ENCODE results near the gene KDM8.

KDM8 gene

DNA sequence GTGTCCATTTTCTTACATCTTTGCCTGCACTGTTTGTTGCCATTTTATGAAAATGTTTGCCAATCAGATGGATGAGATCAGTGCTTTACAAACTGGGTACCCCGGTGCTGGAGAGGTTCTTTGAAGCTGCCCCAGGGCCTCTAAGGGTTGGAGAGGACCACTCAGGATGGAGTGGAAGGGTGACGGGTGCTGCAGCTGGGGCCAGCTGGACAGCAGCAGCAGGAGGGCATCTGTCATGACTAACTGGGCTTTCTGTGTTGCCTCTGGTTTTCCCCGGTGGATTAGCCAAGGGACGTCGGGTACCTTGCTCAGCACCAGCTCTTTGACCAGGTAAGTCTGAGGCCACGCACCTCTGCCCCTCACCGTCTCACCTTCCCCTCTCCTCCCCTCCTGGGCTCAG, 12.3 kb downstream of the KDM8 start:
- no peak for DNase-seq (ENCODE audit: low read depth)

DNA sequence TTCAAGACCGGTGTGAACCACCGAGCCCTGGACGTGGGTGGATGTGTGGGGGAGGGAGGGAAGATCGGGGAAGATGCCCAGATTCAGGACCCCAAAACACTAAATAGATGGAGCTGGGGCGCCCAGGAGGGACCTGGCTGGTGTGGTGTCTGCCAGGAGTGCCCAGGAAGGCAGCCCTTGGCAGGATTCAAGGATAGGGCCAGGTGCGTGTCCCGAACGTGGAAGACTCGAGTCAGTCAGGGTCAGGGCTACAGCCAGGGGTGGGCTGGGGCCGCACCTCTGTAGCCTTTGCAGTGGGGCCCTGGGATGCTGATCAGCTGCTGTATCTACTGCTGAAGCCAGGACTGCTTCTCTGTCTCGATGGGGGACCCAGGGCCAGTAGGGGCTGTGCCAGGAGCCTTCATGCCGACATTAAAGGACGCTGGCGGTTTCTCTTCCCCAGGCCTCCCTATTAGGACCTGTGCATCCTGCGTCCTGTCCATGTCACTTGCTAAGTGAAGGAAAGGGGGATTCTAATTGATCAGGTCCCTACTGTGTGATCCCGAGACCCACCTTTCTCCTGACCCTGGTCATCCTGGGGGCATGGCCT, 13.1 kb downstream of the KDM8 start:
- no peak for DNase-seq (ENCODE audit: low read depth)

DNA sequence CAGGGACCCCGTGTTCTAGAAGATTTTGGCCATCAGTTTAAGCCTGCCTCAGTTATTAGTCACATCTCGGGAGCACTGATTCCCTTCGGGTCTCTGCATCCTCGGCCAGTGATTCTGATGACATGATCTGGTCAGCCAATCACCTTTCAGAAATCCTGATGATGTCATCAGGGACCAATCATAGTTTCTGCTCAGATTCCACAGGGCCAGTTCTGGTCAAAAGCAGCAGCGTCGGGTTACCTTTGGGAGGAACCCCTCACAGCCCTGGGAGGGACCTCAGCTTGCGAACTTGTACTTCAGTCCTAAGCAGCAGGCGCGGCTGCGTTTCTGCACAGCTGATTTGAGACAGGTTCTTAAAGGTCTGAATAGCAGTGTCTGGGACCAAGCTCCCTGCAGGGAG, 13.9 kb downstream of the KDM8 start:
- DNase-seq (ENCODE audit: low read depth) = no peak

DNA sequence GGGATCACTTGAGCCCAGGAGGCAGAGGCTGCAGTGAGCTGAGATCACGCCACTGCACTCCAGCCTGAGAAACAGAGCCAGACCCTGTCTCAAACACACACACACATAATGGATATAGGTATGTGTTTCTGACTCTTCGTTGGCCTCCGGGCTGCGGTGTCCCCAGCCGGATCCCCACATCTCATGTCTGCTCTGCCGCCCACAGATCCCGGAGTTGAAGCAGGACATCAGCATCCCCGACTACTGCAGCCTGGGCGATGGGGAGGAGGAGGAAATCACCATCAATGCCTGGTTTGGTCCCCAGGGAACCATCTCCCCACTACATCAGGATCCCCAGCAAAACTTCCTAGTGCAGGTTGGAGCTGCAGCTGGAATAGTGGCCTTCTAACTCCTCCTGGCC, 15.4 kb downstream of the KDM8 start:
- no peak for DNase-seq (ENCODE audit: low read depth)

DNA sequence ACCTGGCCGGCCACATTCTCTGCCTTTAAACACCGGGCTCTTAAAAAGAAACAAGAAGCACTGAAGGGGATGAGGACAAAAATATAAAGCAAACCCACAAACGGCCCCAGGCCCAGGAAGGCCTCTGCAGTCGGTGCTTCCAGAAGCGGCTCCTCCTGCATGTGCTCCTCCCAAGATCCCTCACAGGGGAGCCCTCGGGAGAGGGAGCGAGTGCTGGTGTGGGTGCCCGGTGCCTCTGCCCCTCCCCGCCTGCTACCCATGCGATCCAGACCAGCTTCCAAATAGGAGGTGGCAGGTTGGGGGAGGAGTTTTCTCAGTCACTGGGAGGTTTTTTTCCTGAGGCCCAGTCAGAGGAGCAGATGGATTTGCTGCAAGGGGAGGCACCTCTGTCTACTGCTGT, 15.8 kb downstream of the KDM8 start:
- no peak for DNase-seq (ENCODE audit: low read depth)

DNA sequence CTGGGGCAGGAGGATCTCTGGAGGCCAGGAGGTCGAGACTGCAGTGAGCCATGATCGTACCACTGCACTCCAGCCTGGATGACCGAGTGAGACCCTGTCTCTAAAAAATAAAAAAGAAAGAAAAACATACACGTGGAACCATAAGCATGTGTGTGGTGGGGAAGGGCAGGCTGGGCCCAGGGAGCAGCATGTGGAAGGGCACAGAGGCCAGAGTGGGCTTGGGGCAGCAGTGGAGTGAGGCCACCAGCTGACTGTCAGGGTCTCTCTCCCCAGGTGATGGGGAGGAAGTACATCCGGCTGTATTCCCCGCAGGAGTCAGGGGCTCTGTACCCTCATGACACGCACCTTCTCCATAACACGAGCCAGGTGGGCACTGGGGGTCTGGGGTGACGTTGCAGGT, 16.8 kb downstream of the KDM8 start:
- no peak for DNase-seq (ENCODE audit: low read depth)

DNA sequence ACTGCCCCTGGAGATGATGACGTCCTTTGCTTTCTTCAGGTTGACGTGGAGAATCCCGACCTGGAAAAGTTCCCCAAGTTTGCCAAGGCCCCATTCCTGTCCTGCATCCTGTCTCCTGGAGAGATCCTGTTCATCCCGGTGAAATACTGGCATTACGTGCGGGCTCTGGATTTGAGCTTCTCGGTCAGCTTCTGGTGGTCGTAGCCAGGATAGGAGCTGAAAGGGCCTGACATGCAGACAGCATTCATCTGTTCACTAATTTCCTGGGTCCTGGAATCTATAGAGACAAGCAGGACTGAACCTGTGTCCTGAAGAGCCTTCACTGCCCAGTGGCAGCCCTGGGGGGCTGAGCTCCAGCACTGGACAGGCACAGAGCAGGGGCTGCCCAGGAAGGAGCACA, 17.2 kb downstream of the KDM8 start:
- no peak for DNase-seq (ENCODE audit: low read depth)

DNA sequence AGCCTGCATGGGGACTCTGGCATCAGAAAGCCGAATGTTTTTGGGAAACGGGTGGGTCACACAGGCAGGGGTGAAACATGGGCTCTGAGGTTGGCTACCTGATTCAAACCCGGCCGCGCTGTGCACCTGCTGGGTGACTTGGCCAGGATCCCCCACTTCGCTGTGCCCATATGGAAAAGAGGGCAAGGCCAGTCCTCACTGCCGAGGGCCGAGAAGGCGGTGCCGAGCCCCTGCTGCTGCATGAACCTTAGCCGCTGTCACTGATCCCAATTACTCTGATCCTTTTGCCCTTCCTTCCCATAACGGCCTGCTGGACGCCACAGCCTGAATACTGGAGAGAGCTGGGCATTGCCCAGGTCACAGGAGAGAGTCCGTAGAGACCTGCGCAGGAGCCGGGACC, 17.7 kb downstream of the KDM8 start:
- no peak for DNase-seq (ENCODE audit: low read depth)

DNA sequence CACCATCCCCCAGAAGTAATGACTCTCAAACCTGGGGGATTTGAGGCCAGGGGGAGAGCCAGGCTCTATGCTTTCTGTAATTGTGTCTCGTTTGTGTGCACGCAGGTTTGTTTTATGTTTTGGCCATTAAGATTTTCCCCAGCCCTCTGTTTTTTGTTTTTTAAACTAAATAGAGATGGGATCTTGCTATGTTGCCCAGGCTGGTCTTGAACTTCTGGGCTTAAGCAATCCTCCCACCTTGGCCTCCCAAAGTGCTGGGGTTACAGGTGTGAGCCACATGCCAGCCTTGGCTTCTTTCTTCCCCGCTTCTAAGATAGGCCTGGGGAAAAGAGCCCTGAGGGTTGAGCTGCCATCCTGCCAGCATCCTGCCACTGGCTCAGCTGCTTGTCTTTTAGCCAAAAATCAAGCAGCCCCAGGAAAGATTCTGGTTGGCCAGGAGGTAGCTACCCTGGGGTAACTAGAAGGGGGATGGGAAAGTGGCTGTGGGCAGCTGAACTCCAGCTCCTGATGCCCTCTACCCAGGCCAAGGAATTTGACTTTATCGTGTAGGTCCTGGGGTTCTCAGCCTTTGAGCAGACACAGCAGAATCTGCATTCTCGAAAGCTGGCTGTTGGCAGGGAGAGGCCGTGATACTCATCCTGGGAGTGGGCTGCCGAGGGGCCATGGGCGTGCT, 18.4 kb downstream of the KDM8 start:
- DNase-seq (ENCODE audit: low read depth) = no peak

DNA sequence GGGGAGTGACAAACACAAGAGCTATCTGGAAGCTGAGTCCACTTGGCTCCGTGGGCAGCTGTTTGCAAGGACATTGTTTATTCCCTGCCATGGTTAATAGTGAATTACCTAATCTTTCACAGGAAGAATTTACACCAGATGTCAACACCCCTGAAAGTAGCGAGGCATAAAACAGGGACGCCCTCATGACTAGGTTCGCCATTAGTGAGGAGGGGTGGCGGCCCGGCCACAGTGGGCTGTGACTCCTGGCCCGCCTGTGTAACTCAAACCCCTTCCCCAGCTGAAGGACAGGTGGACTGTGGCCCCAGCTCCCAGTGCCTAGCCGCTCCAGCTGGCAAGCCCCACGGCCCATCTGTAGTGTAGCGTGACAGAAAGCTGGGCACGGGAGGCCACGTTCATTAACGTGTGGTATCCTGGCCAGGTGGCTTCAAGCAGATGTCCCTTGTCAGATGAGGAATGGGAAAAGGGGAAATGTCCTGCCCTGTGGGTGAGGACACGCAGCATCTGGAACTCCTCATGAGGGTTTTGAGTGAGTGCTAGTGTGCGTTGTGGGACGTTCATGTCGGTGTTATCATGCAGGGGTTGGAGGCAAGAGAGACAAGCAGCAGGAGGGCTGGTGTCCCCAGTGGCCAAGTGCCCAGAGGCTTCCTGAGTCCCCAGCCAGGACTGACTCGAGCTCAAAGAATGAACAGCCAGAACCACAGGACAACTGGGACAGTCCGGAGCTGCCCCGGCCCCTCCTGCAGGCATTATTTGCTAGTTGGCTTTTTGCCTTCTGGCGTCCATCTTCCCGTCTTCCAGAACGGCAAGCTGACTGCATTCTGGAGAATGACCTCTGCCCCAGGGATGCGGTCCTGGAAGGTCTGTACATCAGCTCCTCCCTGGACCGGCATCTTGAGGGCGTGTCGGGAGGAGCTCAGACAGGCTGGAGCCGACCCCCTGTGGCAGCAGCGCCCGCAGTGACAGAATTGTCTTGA, 19.2 kb downstream of the KDM8 start:
- no peak for DNase-seq (ENCODE audit: low read depth)

DNA sequence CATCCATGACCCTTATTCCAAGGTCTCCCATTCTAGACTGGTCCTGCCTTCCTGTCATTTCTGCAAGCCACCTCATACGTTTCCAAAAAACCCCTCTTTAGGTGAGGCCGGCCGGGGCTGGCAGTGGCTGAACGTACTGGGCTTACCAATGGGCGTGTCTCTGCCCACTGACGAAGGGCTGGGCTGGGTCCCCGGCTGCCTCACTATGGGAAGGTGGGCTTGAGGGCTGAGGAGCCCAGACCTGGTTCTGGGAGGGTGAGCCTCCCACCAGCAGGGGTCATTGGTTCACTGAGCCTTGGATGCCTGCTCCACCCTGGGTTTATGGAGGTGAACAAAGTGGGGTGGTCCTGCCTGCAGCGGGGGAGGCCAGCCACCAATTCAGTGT, 19.9 kb downstream of the KDM8 start:
- DNase-seq (ENCODE audit: low read depth) = no peak

DNA sequence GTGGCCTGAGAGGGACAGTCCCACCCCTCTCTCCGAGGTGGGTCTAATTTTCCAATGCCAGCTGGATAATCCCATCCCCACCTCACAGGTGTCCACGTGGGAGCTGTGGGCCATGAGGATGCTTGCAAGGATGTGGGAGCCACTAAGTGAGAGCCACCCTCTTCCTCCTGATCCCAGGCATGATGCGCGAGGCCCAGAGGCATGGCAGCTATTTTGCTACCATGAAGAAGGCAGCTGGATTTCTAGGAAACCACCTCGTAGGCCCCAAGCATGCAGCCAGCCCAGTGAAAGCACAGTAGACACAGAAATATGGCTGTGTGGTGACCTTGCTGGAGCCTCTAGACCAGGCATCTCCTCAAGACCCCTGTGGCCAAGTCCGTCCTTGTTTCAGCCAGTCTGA, 20.4 kb downstream of the KDM8 start:
- no peak for DNase-seq (ENCODE audit: low read depth)

DNA sequence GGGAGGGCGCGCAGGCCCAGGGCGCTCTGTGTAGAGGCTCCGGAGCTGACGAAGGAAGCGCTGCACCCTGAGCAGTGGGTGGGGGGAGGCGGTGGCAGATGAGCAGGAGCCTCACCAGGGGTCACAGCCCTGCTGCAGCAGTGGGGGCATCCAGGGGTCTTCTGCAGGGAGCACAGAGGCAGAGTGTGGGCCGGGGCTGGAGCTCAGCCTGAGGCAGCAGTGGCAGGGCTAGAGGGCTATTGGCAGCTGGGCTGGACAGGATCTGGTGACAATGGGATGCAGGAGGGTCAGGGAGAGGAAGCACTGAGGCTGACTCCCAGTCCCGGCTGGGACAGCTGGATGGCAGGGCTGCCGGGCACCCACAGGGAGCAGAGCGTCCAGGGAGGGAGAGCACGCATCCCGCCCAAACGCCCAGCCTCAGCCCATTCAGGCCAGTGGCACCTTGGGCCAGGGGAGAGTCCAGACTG, 21.0 kb downstream of the KDM8 start:
- DNase-seq (ENCODE audit: low read depth) = no peak

DNA sequence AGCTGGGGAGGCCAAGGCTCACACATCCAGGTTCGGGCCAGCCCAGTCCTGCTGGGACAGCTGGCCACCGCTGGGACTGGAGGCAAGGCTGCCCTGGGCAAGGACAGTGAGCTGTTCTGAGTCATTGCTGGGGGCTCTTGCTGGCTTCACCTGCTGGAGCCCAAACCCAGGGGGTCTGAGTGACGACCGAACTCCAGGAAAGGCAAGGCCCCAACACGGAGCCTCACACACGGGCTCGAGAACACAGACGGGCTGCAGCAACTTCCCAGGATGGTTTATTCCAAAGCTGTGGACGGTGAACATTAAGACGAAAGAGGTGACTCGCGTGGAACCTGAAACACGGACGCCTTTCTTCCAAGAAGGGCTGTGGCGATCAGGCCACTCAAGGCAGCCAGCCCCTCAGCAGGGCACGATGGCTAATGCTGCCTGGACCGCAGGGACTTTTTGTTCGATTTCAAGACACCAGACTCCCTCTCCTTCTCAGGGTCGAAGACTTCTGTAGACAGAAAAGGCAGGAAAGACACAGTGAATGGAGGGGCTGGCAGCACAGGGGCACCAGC, 21.5 kb downstream of the KDM8 start:
- no peak for DNase-seq (ENCODE audit: low read depth)

DNA sequence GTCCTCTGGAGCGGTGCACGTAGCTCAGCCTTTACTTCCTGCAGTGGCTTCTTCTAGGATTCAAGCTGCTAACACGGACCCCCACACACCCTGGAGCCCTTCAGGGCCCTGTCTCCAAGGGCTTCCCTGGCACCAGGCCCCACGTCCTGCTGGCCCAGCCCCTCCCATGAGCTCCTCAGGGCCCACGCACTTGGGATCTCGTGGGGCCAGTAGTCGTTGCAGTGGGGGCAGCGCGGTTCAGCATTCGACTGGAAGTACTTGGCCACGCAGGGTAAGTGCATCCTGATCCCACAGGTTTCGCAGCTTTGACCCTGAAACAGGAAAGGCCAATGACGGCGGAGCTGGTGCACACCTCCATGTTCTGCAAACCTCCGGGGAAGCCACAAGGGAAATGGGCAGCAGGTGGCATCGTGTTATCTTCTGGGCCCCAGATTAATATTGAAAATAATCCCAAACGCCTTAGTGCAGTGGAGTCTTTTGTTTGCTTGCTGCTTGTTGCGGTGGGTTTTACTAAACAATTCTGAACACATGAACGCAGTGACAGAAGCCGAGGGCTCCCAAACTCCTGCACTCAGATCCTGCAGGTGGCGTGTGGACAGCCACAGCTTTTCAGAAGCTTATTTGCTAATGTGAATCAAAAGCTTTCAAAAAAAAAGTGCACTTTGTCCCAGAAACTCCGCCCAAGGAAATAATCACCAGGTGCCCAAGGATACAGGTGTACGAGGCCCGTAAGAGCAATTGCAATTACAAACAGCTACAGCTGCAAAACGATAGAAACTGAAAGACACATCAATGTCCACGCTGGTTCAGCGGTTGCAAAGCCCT, 22.4 kb downstream of the KDM8 start:
- DNase-seq (ENCODE audit: low read depth) = no peak

DNA sequence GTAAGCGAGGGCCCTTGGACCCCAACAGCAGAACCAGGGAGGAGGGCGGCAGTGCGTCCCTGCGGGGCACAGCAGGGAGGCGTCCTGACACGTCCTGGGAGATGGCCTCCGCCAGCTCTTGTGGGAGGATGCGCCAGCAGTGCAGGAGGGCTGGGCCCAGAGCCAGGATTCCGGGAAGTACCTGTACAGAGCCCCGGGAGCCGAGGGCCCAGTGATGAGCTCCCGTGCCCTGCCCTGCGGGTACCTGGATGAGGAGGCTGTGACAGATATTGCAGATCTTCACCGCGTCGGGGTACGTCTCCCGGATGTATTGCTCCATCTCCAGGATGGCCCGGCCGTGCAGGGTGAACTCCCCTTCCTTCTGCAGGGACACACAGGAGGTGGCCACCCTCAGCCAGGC, 23.1 kb downstream of the KDM8 start:
- no peak for DNase-seq (ENCODE audit: low read depth)

DNA sequence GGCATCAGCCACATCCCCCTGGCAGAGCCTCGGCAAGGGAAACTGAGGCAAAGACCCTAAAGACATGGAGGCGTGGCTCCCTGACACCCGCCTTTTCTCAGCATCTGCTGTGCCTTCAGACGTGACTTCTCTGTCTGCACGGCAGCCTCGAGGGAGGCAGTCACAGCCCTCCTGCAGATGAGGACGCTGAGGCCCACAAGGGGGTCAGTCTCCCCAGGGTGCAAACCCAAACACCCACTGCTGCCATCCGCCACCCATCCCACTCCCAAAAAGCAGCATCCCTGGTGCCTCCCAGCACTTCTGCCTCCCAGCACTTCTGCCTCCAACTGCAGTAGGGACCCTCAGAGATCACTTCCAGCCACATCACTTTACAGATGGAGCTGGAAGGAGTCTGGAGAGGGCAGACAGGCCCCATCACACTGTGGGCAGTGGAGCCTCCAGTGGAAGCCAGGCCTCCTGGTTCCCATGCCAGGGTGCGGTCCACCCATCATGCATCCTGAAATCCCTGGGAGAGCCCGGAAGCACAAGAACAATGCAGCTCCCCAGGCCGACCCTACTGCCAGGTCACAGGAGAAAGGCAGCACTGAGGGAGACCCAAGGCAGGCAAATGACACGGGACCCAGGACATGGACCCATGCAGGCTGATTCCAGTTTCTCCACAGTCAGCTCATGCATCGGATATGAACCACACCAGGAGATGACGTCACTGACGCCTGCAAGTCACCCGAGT, 23.8 kb downstream of the KDM8 start:
- no peak for DNase-seq (ENCODE audit: low read depth)

DNA sequence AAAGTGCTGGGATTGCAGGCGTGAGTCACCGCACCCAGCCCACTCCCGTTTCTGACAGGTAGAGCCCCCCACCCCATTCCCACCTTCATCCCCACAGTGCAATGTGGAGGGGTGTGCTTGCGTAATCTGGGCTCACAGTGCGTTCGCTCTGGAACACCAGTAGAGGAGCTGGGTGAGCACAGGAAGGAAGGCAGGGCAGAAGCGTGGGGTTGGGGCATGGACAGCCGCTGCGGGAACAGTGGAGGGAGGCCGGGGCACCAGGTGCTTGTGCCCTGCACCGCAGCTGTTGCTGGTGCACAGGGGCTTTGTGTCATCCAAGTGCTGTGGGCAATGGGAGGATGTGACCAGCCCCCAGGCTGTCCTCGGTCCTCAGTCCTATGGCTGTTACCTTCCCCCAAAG, 24.7 kb downstream of the KDM8 start:
- no peak for DNase-seq (ENCODE audit: low read depth)

DNA sequence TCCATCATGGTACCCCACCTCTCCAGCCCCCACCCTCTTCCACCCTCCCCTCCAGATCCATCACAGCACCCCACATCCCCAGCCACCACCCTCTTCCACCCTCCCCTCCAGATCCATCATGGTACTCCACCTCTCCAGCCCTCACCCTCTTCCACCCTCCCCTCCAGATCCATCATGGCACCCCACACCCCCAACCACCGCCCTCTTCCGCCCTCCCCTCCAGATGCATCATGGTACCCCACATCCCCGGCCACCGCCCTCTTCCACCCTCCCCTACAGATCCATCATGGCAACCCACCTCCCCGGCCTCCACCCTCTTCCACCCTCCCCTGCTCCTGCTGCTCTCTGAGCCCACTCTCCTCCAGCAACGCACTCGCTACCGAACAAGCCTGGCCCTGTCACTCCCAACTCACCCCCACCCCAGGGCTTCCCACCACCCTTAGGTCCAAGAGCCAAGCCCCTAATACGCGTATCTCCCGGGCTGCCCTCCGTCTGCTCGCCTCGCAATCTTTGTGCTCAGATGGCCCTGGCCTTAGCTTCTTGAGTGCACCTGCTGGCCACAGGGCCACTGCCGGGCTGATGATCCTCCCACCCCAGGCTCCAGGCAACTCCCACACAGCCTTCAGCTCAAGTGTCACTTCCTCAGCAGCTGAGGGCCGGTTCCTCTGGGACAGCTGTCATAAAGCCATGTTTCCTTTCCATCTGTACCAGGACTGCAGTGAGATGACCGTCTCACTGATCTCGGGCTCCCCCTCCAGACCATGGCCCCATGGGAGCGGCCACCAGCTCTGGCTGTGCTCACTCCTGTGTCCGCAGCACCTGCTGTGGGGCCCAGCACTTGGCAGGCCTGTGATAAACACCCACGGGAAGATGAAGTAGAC, 25.5 kb downstream of the KDM8 start:
- DNase-seq (ENCODE audit: low read depth) = no peak

DNA sequence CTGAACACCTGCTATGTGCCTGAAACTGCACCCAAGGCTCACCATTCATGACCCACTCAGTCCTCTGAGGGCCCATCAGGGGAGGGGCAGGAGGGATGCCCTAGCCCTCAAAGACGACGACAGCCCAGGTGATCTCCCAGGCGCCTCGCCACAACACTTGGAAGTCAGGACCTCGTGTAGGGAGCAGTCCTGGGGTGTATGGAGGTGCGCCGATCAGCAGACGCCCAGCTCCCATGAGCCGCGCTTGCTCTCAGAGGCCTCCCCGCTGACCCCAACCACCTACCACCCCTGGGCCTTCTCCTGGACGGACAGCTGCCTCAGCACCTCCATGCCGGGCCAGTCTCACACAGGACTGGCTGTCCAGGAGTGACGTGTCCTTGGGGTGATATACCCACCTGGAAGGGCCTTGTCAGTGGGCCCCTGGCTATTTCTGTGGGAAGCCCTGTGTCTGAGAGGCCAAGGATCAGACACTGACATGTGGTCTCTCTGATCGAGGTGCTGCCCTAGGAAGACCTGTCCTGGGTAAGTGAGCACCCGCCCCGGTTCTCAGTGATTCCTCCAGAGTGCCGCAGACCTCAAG, 26.7 kb downstream of the KDM8 start:
- no peak for DNase-seq (ENCODE audit: low read depth)

Measured in activated T-helper 1 cell treated with Interleukin-2 at 50 U/mL for 16 hours (primary cell).